COLO829 (cell line): ENCODE results near the gene PPP6R1.
A peak's percentile ranks its signal among the peaks of the same experiment; 100 is the strongest.

Experiments
- DNase-seq: peaks from one replicate; pipeline ENCODE4 v3.0.0; 2012; ENCODE audit warnings: low spot score

PPP6R1 gene

DNA sequence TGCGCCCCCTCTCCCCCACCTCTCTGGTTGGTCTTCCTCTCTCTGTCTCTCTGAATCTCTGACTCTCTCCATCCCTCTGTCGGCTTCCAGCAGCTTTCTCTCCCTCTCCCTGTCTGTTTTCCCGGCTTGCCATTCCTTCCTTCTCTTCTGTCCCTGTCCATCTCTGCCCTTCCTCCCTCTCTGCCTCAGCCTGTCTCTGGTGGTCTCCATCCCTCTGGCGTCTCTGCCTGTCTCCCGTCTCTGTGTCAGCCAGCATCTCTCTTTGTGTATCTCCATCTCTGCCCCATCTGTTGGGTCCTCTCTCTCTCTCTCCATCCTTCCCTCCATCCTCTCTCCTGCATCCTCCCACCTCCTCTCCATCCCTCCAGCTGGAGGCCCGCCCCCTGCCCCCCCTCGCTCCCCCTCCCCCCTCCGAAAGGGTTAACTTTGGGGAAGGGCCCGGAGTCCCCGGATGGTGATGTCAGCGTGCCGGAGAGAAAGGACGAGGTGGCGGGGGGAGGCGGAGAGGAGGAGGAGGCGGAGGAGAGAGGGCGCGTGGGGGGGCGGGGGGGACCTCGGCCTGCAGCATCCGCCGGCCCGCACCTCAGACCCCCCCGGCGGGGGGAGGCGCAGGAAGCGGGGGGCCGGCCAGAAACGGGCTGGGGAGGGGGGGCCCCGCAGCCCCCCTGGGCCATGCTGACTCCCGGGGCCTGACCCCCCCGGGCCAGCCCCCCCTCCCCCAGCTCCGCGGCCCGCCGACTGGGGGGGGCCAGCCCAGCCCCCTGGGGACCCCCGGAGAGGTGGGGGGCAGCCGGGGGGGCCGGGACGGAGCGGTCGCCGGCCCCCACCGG is 24.9 kb upstream of the PPP6R1 start, which contains the start of gene BRSK1:
BRSK1 (plus strand) TSS at position 450 of the 830 bp plus-strand sequence. CDS start 446 bp downstream, outside the sequence.
- no peak for DNase-seq

DNA sequence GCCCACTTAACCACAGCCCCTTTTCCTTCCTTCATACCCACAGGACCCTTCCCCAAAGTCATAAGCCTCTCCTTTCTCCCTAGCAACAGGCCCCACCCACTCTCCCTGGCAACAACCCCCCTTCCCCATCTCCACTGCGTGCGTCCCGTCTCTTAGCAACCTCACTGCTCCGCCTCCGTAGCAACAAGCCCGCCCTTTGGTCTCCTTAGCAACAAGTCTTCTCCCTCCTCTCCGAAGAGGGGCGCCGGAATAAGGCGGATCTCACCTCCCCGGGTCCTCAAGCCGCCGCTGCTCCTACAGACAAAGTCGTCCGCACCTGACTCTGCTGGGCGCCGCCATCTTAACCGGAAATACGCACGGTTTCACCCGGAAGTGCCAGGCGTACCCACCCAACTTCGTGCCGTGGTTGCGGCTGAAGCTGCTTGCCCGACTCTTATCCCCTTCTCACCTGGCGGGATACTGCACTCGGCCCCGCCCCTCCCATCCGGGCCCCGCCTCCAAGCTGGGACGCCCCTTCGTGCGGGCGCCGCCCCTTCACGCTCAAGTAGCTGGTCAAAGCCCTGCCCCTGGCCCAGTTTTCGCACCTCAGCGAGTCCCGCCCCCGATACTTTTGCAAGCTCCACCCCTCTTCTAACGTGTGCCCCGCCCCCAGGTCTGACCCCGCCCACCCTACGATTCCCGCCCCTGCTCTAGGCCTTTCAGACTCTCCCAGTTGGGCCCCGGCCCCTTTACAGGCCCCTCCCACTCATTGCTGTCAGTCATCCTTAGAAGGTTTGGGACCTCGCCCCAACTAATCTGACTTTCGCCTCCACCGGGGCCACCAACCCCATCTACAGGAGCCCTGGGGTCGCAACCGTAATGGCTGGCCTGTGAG is 21.2 kb upstream of the PPP6R1 start, which contains the start of gene HSPBP1:
HSPBP1 (minus strand) TSS at position 341 of the 874 bp plus-strand sequence. CDS start 502 bp downstream, outside the sequence.
- peak; percentile 85 for DNase-seq

DNA sequence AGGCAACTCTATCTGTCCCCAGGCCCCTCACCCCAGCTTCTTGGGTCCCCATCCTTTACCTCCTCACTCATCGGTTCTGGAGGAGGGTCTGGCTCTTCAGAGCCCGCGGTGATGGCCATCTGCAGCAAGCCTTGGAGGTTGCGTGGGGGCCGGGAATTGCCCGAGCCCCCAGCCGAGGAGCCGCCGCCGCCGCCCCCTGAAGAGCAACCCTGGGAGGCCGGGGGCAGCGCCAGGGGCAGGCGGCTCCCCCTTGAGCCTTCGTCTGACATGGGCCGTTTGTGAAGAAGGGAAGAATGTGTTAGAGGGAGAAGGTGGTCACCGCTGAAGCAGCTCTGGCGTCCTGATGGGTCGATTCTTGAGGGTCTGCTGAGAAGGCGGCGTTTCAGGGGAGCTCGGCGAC is 20.5 kb upstream of the PPP6R1 start:
- no peak for DNase-seq

GRCh38 chr19:55278391-55279135 is 19.7 kb upstream of the PPP6R1 start:
- DNase-seq: no peak

- DNase-seq: no peak
Observed at GRCh38 chr19:55277494-55277893, 18.7 kb upstream of the PPP6R1 start.

DNA sequence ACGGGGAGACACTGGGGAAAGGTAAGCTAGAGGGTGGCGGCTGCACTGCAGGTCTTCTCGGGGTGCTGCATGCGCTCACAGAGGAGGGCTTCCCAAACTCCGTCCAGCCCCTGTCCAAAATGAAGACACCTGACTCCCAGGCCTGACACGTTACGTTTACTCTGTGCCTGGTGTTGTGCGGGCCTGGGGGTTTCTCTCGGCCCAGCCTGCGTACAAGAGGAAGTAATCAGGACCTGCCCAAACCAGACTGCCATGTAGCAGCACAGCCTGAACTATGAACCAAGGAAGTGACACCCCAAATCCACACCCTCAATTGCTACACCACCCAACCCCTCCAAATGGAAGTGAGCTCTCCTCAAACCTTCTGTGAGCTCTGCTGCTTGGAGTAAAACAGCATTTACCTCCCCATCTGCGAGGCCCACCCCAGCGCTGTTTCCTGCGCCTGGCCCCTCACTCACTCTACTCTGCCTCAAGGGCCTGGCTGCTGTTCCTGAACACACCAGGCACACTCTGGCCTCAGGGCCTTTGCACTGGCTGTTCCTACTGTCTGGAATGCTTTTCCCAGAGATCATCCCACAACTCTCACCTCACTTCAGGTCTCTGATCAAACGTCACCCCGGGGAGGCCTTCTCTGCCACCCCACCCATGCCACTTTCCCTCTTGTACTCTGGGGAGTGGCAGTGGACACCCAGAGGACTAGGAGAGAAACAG is 18.1 kb upstream of the PPP6R1 start:
- no peak for DNase-seq

DNA sequence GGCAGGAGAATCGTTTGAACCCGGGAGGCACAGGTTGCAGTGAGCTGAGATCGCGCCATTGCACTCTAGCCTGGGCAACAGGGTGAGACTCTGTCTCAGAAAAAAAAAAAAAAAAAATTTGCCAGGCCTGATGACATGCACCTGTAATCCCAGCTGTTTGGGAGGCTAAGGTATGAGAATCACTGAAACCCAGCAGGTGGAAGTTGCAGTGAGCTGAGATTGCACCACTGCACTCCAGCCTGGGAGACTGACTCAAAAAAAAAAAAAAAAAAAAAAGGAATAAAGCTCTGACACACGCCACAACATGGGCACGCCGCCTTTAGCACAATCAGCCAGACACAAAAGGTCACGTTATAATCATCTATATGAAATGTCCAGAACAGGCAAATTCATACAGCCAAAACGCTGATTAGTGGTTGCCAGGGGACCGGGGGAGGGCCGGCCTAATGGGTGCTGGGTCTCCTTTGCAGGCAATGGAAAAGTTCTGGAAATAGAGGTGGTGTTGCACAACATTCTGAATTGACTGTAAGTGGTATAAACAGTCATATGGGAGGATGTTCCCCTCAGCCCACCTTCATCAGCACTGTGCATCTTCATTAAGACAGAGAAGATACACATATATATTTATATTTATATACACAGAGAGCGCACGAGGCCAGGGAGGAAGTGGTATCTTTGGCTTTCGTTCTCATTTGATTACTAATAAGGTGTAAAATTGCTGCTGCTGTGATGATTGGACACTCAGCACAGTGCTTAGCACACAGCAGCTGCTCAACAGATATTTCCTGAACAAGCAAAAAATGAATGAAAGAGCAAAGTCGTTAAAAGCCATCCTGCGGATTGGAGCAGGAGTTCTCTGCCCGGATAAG is 17.3 kb upstream of the PPP6R1 start:
- DNase-seq: no peak

GRCh38 chr19:55273978-55274707 is 15.3 kb upstream of the PPP6R1 start:
- no peak for DNase-seq

- DNase-seq: no peak
Observed at GRCh38 chr19:55272142-55272541, 13.3 kb upstream of the PPP6R1 start.

- no peak for DNase-seq
Observed at GRCh38 chr19:55270172-55270942, 11.5 kb upstream of the PPP6R1 start.

- DNase-seq: no peak
Observed at GRCh38 chr19:55269299-55269698, 10.5 kb upstream of the PPP6R1 start.

- no peak for DNase-seq
Observed at GRCh38 chr19:55266840-55267239, 8.0 kb upstream of the PPP6R1 start.

DNA sequence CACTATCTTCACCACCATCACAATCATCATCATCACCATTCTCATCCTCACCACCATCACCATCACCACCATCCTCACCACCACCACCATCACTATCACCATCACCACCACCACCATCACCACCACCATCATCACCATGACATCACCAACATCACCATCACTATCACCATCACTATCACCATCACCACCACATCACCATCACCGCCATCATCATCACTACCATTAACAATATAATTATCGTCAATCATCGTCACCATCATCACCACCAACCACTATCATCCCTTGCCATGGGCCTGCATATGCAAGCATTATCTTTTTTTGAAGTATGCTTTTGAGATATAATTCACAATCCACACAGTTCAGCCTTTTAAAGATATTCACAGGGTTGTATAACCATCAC is 7.6 kb upstream of the PPP6R1 start:
- no peak for DNase-seq

- DNase-seq: no peak
Observed at GRCh38 chr19:55265723-55266386, 7.0 kb upstream of the PPP6R1 start.

- DNase-seq: no peak
Observed at GRCh38 chr19:55265173-55265572, 6.4 kb upstream of the PPP6R1 start.

GRCh38 chr19:55264531-55264930 is 5.7 kb upstream of the PPP6R1 start:
- DNase-seq: no peak

GRCh38 chr19:55262359-55262758 is 3.5 kb upstream of the PPP6R1 start:
- DNase-seq: no peak

DNA sequence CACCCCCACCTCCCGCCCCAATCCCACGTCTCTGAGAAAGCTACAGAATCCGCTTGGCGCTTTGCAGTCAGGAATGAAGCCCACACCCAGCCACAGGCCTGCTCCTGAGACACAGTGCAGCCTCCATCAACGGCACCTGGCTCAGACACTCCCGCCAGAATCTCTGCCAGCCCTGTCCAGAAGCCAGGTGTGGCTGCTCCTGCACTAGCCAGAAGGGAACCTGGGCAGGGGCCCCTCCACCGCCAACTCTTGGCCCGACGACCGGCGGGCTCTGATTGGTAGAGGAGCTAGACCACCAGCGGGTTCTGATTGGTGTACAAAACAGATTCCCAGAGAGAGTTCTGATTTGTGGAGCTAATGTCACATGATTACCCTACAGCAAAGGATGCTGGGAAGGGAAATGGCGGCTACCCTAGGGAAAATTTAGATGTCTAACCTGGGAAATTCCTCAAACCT is 2.9 kb upstream of the PPP6R1 start:
- DNase-seq: no peak
